Fibroblast of skin of abdomen (primary cell): ENCODE measurements around the gene ARHGEF28.

Experiments
- DNase-seq: peaks from one replicate; pipeline ENCODE4 v3.0.0-alpha.2; 2013

ARHGEF28 gene

DNA sequence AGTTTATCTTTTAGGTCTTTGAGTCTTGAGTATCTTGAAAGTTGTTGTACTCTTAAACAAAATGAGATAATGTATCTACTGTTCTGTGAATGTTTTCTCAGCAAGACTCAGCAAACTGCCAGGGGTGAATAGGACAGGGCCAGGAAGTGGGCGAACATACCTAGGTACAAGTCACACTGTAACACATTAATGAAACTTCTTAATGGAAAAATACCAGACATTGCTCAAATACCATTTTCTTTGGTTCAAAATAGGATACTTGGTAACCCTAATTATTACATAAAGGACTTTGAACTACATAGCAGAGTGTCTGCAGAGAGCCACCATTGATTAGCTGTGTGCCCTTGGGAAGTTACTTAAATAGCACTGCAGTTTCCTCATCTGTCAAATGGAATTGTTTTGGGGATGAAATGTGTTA lies 197.5 kb downstream of the ARHGEF28 start:
- DNase-seq = peak; percentile 41

GRCh38 chr5:73825199-73825598 lies 199.2 kb downstream of the ARHGEF28 start:
- DNase-seq = no peak

DNA sequence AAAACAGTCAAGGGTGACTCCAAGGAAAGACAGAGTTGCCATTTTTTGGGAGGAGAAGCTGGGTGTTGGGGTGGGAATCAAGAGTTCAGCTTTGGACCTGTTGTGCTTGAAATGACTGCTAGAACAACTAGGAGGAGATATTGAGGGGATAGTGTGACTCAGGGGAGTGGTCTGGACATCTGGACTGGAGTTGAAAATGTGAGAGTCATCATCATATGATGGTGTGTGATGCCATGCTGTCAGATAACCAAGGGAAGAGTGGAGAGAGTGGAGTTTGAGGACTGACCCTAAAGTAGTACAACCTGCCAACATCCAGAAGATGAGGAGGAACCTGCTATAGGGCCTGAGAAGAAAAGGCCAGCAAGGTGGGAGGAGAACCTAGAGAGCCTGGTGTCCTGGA lies 199.7 kb downstream of the ARHGEF28 start:
- no peak for DNase-seq

GRCh38 chr5:73826301-73827105 lies 200.5 kb downstream of the ARHGEF28 start:
- peak; percentile 53 for DNase-seq

DNA sequence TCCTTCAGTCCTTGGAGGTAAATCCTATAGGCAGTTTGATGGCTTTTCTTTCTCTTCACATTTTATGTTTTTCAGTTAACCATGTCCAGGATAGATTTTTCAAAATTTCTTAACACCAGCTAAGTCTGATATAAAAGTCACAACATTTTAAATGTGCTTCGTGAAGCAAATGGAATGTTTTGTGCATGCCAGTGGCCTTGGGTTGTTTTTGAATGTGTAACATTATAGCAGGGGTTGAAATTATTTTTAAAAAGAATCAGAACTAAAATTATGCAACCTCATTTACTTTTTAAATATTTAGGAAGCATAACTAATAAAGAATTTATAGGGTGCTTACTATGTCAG lies 201.1 kb downstream of the ARHGEF28 start:
- peak; percentile 36 for DNase-seq

DNA sequence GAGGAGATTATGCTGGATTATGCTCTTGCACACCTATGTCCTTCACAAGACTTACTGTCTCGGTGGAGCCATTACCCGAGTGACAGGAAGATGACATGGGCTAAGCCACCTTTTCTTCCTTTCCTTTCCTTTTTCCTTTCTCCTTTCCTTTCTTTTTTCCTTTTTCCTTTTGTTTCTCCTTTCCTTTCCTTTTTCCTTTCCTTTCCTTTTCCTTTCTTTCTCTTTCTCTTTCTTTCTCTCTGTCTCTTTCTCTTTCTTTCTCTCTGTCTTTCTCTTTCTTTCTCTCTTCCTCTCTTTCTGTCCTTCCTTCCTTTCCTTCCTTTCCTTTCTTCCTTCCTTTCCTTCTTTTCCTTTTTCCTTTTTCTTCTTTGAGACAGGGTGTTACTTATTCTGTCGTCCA lies 202.5 kb downstream of the ARHGEF28 start:
- no peak for DNase-seq

GRCh38 chr5:73830646-73831045 lies 204.7 kb downstream of the ARHGEF28 start:
- DNase-seq = no peak

- no peak for DNase-seq
Observed at GRCh38 chr5:73831066-73831465, 205.1 kb downstream of the ARHGEF28 start.

DNA sequence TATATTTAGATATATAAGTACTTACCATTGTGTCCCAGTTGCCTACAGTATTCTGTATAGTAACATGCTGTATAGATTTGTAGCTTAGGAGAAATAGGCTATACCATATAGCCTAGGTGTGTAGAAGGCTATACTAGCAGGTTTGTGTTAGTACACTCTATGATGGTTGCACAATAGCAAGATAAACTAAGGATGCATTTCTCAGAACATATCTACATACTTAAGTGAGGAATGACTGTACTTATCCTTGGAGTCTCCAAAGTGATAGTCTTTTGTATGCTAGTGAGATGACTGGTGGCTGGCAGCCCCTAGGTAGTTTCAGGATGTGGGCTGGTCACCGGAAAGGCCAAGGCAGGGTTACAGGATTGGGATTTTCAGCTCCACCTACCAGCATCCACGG lies 208.7 kb downstream of the ARHGEF28 start:
- no peak for DNase-seq

GRCh38 chr5:73835726-73836125 lies 209.7 kb downstream of the ARHGEF28 start:
- DNase-seq = no peak

DNA sequence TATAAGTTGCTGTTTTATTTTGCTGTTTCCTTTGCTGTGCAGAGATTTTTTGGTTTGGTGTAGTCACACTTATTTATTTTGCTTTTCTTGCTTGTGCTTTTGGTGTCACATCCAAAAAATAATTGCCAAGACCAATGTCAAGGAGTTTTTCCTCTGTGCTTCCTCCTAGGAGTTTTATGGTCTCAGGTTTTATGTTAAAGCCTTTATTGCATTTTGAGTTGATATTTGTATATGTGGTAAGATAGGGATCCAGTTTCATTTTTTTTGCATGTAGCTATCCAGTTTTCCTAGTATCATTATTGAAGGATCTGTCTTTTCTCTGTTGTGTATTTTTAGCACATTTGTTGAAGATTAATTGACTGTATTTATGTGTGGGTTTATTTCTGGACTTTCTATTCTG lies 210.6 kb downstream of the ARHGEF28 start:
- no peak for DNase-seq

- no peak for DNase-seq
Observed at GRCh38 chr5:73838901-73839300, 212.9 kb downstream of the ARHGEF28 start.

DNA sequence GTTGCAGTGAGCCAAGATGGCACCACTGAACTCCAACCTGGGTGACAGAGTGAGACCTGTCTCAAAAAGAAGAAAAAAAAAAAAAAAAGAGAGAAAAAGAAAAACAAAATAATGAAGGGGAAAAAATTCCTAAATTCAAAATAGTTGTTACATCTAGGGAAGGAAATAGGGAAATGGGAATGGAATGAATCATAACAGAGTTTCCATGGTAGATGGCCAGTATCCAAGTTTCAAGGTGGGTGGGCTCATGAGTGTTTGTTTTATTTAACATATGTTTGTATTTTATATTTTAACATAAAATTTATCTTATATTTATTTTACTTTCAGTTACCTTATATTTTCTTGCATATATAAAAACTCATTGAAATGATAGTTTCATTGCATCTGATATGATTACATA lies 215.6 kb downstream of the ARHGEF28 start:
- no peak for DNase-seq

GRCh38 chr5:73844165-73844564 lies 218.2 kb downstream of the ARHGEF28 start:
- no peak for DNase-seq

DNA sequence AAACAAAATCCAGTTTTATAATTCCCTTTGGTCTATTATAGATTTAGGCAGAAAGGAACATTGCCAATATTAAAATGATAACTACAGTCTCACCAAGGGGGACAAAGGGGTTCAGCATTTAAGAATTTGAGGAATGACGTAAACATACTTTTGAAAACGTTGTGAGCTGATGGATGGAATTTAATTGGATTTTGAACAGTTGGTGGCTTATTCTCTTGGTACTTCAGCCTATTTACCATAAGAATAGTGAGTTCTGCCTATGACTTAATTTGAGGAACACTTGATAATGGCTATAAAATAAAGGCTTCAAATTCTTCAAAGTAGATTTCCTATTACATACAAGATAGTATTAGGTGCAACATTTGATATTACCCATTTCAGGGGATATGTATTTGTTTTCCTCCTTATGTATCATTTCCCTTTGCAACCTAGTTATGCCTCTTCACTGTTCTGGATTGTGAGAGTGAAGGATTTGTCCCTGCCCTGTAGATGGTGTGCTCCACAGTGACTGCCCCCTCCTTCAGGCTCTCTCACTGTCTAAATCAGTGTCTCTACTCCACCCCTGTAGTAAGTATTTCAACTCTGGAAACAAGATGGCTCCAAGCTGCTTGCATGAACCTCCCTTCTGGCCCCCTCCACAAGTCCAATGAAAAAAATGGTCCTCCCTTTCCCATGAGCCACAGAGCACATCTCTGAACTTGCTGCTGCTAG lies 225.6 kb downstream of the ARHGEF28 start:
- DNase-seq = no peak

- peak; percentile 22 for DNase-seq
Observed at GRCh38 chr5:73853091-73853490, 227.1 kb downstream of the ARHGEF28 start.

DNA sequence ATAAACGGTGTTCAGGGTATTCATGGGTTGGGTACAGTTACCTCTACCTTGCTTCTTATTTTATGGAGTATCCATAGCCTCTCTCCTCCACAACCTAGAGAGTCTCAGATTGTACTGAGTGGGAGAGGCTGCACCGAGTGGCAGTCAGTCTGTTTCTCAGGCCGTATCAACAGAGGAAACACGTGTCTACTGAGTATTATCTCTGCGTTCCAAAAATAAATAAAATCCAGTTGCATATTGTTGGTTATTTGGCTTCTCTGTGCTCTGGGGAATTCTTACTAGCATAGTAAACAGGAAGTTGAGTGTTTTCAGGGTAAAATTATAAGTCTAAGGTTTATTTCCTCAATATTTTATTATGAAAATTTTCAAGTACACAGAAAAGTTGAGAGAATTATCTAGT lies 231.0 kb downstream of the ARHGEF28 start:
- no peak for DNase-seq

GRCh38 chr5:73857446-73857845 lies 231.4 kb downstream of the ARHGEF28 start:
- no peak for DNase-seq

GRCh38 chr5:73858054-73858453 lies 232.1 kb downstream of the ARHGEF28 start:
- no peak for DNase-seq

DNA sequence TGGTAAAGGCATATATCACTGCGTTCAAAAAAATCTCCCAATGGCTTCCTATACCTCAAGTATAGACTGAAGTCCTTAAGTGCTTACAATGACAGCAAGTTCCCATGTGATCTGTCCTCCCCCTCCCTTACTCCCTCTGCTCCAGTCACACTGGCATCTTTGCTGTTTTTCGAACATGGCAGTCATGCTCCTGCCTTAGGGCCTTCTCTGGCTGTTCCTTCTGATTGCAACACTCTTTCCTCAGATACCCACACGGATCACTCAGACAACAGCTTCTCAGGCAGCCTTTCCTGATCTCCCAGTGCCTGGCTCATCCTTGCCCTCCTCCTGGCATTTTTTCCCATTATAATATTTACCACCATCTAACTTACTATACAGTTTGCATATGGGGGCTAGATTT lies 232.8 kb downstream of the ARHGEF28 start:
- DNase-seq = no peak

- DNase-seq = no peak
Observed at GRCh38 chr5:73859696-73860095, 233.7 kb downstream of the ARHGEF28 start.

DNA sequence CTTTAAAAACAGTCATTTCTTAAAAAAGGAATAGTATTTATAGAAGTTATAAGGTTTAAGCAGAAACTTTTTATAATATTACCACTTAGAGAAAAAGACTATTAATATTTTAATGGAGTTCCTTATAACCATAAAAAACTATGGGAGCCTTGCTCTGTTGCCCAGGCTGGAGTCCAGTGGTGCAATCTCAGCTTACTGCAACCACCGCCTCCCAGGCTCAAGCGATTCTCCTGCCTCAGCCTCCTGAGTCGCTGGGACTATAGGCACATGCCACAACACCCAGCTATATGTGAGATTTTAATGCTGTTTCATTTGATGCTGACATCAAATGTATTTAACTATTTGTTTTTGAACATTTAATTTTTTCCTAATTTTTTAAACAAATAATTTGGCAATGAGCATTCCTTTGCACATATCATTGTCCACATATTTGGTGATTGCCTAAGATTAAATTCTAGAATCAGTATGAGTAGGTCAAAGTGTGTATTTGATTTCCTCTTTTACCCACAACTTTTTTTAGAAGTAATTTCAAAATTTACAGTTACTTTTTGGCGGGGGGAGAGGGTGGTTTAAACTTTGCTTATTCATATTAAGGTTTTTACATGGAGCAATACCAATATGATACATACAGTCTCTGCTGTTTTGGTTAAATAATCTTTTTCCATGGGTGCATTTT lies 235.5 kb downstream of the ARHGEF28 start:
- DNase-seq = peak; percentile 22

DNA sequence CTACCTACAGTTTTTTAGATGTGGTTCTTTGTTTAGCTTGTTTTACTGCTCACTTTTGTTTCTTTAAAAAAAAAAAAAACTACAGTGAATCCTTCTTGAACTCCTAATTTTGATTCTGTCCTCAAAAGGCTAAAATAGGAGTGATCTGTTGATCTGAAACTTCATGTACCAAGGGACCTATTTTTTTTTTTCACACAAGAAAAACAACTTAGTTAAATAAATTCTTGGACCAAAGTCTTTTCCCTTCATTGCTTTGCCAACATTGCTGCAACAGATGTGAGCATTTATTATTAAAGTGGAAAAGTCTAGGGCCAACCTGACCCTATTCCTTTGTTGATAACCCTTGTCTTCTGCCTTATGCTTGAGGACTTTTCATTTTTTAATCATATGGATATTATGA lies 236.8 kb downstream of the ARHGEF28 start:
- DNase-seq = no peak

- DNase-seq = no peak
Observed at GRCh38 chr5:73863876-73864275, 237.9 kb downstream of the ARHGEF28 start.
